IMR-90 (cell line): ENCODE results near the gene SULT1C4. TPM values are rescaled to one million over a fixed set of nuclear protein-coding genes. Genes with fewer than 3 reads are reported as not detected.

Experiments
- ATAC-seq: fragments of 200-7000 bp; cut with Tn5 transposase; 2 replicates; pipeline ENCODE4 v1.9.1; 2020; ENCODE audit warnings: low read depth, mild to moderate bottlenecking, moderate library complexity
- BruUV-seq: library from RNA; stranded (reverse); fragments of 400-500 nt; replicated peaks from 2 replicates; lab custom pipeline; 2021; lab: Mats Ljungman, UMichigan
- CTCF ChIA-PET: fragments of 300-600 bp; formaldehyde crosslinking; extraction: SDS; loops from one replicate; lab custom pipeline; 2021; ENCODE audit warnings: antibody characterized with exemption; lab: Yijun Ruan, JAX
- POLR2A ChIA-PET: fragments of 300-600 bp; sonication (Branson Sonifier 250); formaldehyde crosslinking; loops from one replicate; lab custom pipeline; 2022; ENCODE audit warnings: antibody characterized with exemption; ENCODE audit not compliant: unreplicated experiment; lab: Charles Lee
- DNase-seq: peaks from one replicate; pipeline ENCODE4 v3.0.0; 2013
- H2AFZ ChIP-seq: replicated peaks from 2 replicates; pipeline ENCODE3; 2013; ENCODE audit warnings: low read length, mild to moderate bottlenecking; ENCODE audit not compliant: poor library complexity
- H2AK5ac ChIP-seq: 2 replicates; pipeline ENCODE4 v1.6.1; 2013; ENCODE audit warnings: low read depth, low read length, inconsistent platforms
- H2AK9ac ChIP-seq: replicated peaks from 2 replicates; pipeline ENCODE3; 2013; ENCODE audit warnings: mild to moderate bottlenecking, low read depth, low read length, moderate library complexity; ENCODE audit not compliant: poor library complexity
- H2BK120ac ChIP-seq: 2 replicates; pipeline ENCODE4 v1.6.1; 2013; ENCODE audit warnings: low read depth, low read length, inconsistent platforms
- H2BK15ac ChIP-seq: 3 replicates; pipeline ENCODE4 v1.6.1; 2013; ENCODE audit warnings: low read depth, low read length, inconsistent platforms
- H2BK20ac ChIP-seq: 2 replicates; pipeline ENCODE4 v1.6.1; 2013; ENCODE audit warnings: low read depth, mild to moderate bottlenecking, inconsistent platforms, low read length, moderate library complexity
- H2BK5ac ChIP-seq: 2 replicates; pipeline ENCODE4 v1.6.1; 2013; ENCODE audit warnings: mild to moderate bottlenecking, low read depth, low read length, inconsistent platforms; ENCODE audit not compliant: poor library complexity, severe bottlenecking
- H3K14ac ChIP-seq: replicated peaks from 2 replicates; pipeline ENCODE4 v1.6.1; 2013; ENCODE audit warnings: low read depth, low read length, inconsistent platforms
- H3K18ac ChIP-seq: 2 replicates; pipeline ENCODE4 v1.6.1; 2013; ENCODE audit warnings: low read depth, low read length, control low read depth
- H3K23ac ChIP-seq: 2 replicates; pipeline ENCODE4 v1.6.1; 2013; ENCODE audit warnings: low read depth, low read length, inconsistent platforms
- H3K27ac ChIP-seq: 2 replicates; pipeline ENCODE4 v1.5.1; 2013; ENCODE audit warnings: mild to moderate bottlenecking, control low read depth, low read length; ENCODE audit not compliant: insufficient read depth
- H3K27me3 ChIP-seq: 2 replicates; pipeline ENCODE4 v1.6.1; 2013; ENCODE audit warnings: low read length; ENCODE audit not compliant: control insufficient read depth, insufficient read depth
- H3K36me3 ChIP-seq: 2 replicates; pipeline ENCODE4 v1.6.1; 2013; ENCODE audit warnings: low read length, mixed read lengths; ENCODE audit not compliant: control insufficient read depth, insufficient read depth
- H3K4ac ChIP-seq: 2 replicates; pipeline ENCODE4 v1.6.1; 2013; ENCODE audit warnings: low read depth, low read length, inconsistent platforms
- H3K4me1 ChIP-seq: 2 replicates; pipeline ENCODE4 v1.6.1; 2013; ENCODE audit warnings: low read length, mixed read lengths; ENCODE audit not compliant: control insufficient read depth, insufficient read depth
- H3K4me2 ChIP-seq: 2 replicates; pipeline ENCODE4 v1.6.1; 2013; ENCODE audit warnings: low read depth, mild to moderate bottlenecking, control low read depth, low read length, moderate library complexity
- H3K4me3 ChIP-seq: 2 replicates; pipeline ENCODE4 v1.5.1; 2013; ENCODE audit warnings: low read depth, mild to moderate bottlenecking, control low read depth, low read length, moderate library complexity; ENCODE audit not compliant: insufficient read depth
- H3K56ac ChIP-seq: 2 replicates; pipeline ENCODE4 v1.6.1; 2013; ENCODE audit warnings: low read length, inconsistent platforms; ENCODE audit not compliant: insufficient read depth; ENCODE audit errors: extremely low read depth
- H3K79me1 ChIP-seq, 2 experiments: 2 replicates each; pipeline ENCODE4 v1.6.1; 2013; ENCODE audit warnings: low read length in 2 of 2, inconsistent platforms in 1 of 2, low read depth in 1 of 2
- H3K9ac ChIP-seq: 2 replicates; pipeline ENCODE4 v1.6.1; 2013; ENCODE audit warnings: low read depth, low read length, control low read depth
- H3K9me1 ChIP-seq: 2 replicates; pipeline ENCODE4 v1.6.1; 2013; ENCODE audit warnings: low read length, inconsistent platforms; ENCODE audit not compliant: insufficient read depth
- H3K9me3 ChIP-seq: 2 replicates; pipeline ENCODE4 v1.6.1; 2013; ENCODE audit warnings: low read length; ENCODE audit not compliant: control insufficient read depth, insufficient read depth
- H4K20me1 ChIP-seq: 2 replicates; pipeline ENCODE4 v1.6.1; 2013; ENCODE audit warnings: low read length, inconsistent platforms; ENCODE audit not compliant: insufficient read depth
- H4K5ac ChIP-seq: 2 replicates; pipeline ENCODE4 v1.6.1; 2013; ENCODE audit warnings: mild to moderate bottlenecking, low read depth, low read length, control low read depth
- H4K8ac ChIP-seq, 2 experiments: 2 replicates each; pipeline ENCODE4 v1.6.1; 2013; ENCODE audit warnings: low read depth in 2 of 2, low read length in 2 of 2, control low read depth in 1 of 2, inconsistent platforms in 1 of 2
- H4K91ac ChIP-seq: 2 replicates; pipeline ENCODE4 v1.6.1; 2013; ENCODE audit warnings: low read depth, low read length, inconsistent platforms; ENCODE audit not compliant: insufficient read depth
- NFE2L2 ChIP-seq: fragments of 150-350 bp; IDR thresholded peaks from 2 replicates; pipeline ENCODE4 v1.6.1; 2016; ENCODE audit warnings: low read depth, mild to moderate bottlenecking, low read length
- RFX5 ChIP-seq: IDR thresholded peaks from 2 replicates; pipeline ENCODE4 v1.8.0; 2012; ENCODE audit warnings: low read depth, mild to moderate bottlenecking, low read length, moderate library complexity
- WGBS, 2 experiments: methylation state at CpG; one replicate each; pipeline versions ENCODE4 v1.1.5 to v1.1.7; 2013; ENCODE audit warnings: missing lambda C conversion rate in 2 of 2; ENCODE audit not compliant: insufficient read length in 1 of 2; ENCODE audit errors: extremely low coverage in 2 of 2; 5-methylcytosine and 5-hydroxymethylcytosine counted together
- dilution Hi-C: fragments of 300-500 bp; cut with HindIII; formaldehyde crosslinking; loops from one replicate; pipeline ENCODE4 v1.14.3; 2018; ENCODE audit warnings: low sequenced_read_pairs; ENCODE audit not compliant: unreplicated experiment
- in situ Hi-C: fragments of 300-500 bp; cut with MboI; formaldehyde crosslinking; loops from 3 replicates; pipeline ENCODE4 v1.14.3; 2019; ENCODE audit warnings: low sequenced_read_pairs, inconsistent platforms, mixed read lengths
- intact Hi-C: fragments of 100-400 bp; cut with micrococcal nuclease; formaldehyde crosslinking; loops from 2 replicates; pipeline ENCODE4 v1.10.0; 2022
- polyA plus RNA-seq, 3 experiments: library from polyadenylated mRNA; depleted of rRNA; stranded (reverse); fragments of >200 nt; gene quantifications; 2 replicates each; pipeline ENCODE4 v1.2.3, GENCODE V29; 2012; ENCODE audit warnings: low replicate concordance in 1 of 3
- total RNA-seq: library from RNA; depleted of rRNA; stranded (reverse); fragments of >200 nt; gene quantifications from 2 replicates; pipeline ENCODE4 v1.2.3, GENCODE V29; 2012

Gene SULT1C4
- total and polyA plus RNA-seq, 2 of the 4 experiments (the other 2 are of a cell fraction), result 0.36 to 0.50 TPM

GRCh38 chr2:108399479-108399878 lies 21.7 kb downstream of the SULT1C4 start:
- in situ Hi-C loops, result no loop called here
- Histone ChIP-seq H3K9me3 (peaks cover 22% of the 10 kb centered on the region), H3K23ac (no peak overlapping the region), H3K4me1 (peaks cover 4% of the 10 kb centered on the region; the same call in 1 of the 2 replicates), H2BK20ac (no peak overlapping the region), H2AK9ac (no peak overlapping the region), H2BK5ac (no peak overlapping the region), H3K56ac (no peak overlapping the region), H4K8ac (no peak overlapping the region), H3K79me1 (no peaks in the 10 kb centered on the region), H3K9ac (no peak overlapping the region), H4K91ac (no peak overlapping the region), H3K4me3 (no peak overlapping the region), H2BK120ac (no peak overlapping the region), H4K20me1 (no peaks in the 10 kb centered on the region), H3K36me3 (no peaks in the 10 kb centered on the region), H2AK5ac (no peak overlapping the region; the same call in 1 of the 2 replicates), H3K27ac (no peak overlapping the region), H2AFZ (no peak overlapping the region), H3K4me2 (no peak overlapping the region), H2BK15ac (no peak overlapping the region), H3K27me3 (no peaks in the 10 kb centered on the region), H3K9me1 (peaks cover 4% of the 10 kb centered on the region; the same call in 1 of the 2 replicates), H3K14ac (no peak overlapping the region), H4K5ac (no peak overlapping the region), H3K4ac (no peak overlapping the region), H3K18ac (no peak overlapping the region)
- BruUV-seq, result no TSS peak
- WGBS, 2 experiments, result no CpG with 5 or more reads among the region's 2 CpGs
- intact Hi-C loops, result no loop called here
- dilution Hi-C loops, result no loop called here
- CTCF ChIA-PET, result no interaction called here
- no peak for DNase-seq
- no peak for TF ChIP-seq RFX5
- no peak for TF ChIP-seq NFE2L2
- no peak for ATAC-seq
- POLR2A ChIA-PET, result no interaction called here
